ENCODE results near the gene PCDH10.
A peak's percentile ranks its signal among the peaks of the same experiment; 100 is the strongest.

Gene PCDH10

GRCh38 chr4:133149932-133150471 is 908 bp downstream of the PCDH10 start:
- DNase-seq = no peak

DNA sequence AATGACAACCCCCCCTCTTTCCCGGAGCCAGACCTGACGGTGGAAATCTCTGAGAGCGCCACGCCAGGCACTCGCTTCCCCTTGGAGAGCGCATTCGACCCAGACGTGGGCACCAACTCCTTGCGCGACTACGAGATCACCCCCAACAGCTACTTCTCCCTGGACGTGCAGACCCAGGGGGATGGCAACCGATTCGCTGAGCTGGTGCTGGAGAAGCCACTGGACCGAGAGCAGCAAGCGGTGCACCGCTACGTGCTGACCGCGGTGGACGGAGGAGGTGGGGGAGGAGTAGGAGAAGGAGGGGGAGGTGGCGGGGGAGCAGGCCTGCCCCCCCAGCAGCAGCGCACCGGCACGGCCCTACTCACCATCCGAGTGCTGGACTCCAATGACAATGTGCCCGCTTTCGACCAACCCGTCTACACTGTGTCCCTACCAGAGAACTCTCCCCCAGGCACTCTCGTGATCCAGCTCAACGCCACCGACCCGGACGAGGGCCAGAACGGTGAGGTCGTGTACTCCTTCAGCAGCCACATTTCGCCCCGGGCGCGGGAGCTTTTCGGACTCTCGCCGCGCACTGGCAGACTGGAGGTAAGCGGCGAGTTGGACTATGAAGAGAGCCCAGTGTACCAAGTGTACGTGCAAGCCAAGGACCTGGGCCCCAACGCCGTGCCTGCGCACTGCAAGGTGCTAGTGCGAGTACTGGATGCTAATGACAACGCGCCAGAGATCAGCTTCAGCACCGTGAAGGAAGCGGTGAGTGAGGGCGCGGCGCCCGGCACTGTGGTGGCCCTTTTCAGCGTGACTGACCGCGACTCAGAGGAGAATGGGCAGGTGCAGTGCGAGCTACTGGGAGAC is 1.6 kb downstream of the PCDH10 start:
- no peak for DNase-seq

DNA sequence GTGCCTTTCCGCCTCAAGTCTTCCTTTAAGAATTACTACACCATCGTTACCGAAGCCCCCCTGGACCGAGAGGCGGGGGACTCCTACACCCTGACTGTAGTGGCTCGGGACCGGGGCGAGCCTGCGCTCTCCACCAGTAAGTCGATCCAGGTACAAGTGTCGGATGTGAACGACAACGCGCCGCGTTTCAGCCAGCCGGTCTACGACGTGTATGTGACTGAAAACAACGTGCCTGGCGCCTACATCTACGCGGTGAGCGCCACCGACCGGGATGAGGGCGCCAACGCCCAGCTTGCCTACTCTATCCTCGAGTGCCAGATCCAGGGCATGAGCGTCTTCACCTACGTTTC is 2.2 kb downstream of the PCDH10 start:
- DNase-seq = no peak

DNA sequence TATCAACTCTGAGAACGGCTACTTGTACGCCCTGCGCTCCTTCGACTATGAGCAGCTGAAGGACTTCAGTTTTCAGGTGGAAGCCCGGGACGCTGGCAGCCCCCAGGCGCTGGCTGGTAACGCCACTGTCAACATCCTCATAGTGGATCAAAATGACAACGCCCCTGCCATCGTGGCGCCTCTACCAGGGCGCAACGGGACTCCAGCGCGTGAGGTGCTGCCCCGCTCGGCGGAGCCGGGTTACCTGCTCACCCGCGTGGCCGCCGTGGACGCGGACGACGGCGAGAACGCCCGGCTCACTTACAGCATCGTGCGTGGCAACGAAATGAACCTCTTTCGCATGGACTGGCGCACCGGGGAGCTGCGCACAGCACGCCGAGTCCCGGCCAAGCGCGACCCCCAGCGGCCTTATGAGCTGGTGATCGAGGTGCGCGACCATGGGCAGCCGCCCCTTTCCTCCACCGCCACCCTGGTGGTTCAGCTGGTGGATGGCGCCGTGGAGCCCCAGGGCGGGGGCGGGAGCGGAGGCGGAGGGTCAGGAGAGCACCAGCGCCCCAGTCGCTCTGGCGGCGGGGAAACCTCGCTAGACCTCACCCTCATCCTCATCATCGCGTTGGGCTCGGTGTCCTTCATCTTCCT is 2.7 kb downstream of the PCDH10 start:
- no peak for DNase-seq

GRCh38 chr4:133152330-133152821 is 3.3 kb downstream of the PCDH10 start:
- DNase-seq = no peak

GRCh38 chr4:133152831-133153481 is 3.9 kb downstream of the PCDH10 start:
- DNase-seq = no peak

DNA sequence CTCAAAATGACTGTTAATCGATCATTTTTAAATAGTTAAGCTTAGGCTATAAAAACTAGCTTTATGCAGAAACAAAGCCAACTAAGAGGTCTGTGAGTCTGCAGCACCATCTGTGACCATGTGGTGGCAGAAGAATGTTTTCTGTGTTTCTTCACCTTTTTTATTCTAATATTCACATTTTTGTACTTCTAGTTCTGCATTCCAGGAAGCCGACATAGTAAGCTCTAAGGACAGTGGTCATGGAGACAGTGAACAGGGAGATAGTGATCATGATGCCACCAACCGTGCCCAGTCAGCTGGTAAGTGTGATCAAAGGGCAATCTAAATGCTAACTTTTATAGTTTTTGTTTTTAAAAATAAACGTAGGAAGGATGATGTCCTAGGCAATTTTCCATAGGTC is 5.6 kb downstream of the PCDH10 start:
- DNase-seq = peak in 1 of 2 donors; percentile 12

DNA sequence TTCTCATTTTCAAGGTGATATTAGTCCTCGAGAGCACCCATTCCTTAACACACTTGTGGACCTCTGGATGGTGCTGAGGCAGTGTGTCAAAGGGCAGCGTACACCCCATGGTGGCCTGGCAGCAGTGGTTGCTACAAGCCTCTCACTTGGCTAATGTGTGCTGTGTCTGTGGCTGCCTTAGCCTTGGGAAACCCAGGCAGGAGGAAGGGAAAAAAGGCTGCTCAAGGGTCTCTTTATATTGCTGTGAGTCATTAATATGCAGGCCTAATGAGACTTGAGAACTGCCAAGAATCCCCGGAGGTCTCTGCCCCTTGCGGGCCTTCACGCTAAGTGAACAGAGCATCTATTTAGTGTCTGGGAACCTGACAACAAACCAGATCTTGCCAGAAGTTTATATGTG is 7.0 kb downstream of the PCDH10 start:
- no peak for DNase-seq

GRCh38 chr4:133156556-133156955 is 7.5 kb downstream of the PCDH10 start:
- DNase-seq = no peak

DNA sequence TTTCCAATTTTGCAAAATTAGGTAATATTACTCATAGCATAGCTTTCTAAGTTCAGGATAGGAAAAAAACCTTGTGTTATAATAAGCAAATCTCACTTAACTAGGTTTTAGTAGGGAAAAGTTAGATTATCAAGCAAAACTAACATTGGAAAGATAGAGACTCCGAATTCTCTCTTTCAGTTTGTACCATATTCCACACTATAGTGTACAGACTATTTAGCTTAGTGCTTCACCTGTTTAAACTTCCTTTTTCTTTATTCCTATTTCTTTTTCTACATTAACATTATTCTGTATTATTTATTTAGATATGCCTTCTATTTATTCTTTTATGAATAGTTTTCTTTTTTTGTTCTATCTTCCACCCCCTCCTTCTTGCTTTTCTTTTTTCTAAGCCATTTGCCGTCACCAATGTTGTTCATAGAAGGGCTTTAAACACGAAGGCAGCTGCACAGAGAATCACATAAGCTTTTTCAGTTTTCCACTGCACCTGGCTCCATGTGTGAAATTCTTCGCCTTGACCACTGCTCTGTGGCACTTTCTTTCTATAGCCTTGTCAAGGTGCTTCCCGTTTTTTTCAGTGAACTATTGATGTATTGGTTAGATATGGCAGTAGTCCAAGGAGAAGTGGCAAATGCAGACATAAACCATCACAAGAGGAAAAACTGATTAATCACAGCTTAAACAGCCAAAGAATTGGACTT is 8.5 kb downstream of the PCDH10 start:
- DNase-seq = no peak

- no peak for DNase-seq
These were observed 11.8 kb downstream of the PCDH10 start for GRCh38 chr4:133160853-133161252.

GRCh38 chr4:133161570-133162295 is 12.6 kb downstream of the PCDH10 start:
- DNase-seq = no peak

GRCh38 chr4:133162941-133163340 is 13.8 kb downstream of the PCDH10 start:
- DNase-seq = no peak

DNA sequence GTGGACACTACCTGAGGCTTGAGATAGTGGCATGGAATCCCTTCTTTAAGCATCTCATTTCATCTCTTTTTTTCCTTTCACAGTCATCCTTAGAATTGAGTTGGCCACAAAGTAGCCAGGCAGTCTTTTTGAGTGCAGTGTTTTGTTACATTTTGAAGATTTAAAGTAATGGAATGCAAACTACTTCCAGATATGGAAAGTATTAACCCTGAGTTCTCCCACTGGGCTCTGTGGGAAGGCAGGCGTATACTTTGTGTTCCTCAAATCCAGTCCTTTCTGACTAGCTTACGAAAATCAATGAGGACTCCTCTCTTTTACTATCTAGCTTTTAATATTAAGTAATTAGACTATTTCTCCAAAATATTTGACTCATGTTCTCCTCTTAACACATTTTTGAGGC is 29.9 kb downstream of the PCDH10 start:
- no peak for DNase-seq

DNA sequence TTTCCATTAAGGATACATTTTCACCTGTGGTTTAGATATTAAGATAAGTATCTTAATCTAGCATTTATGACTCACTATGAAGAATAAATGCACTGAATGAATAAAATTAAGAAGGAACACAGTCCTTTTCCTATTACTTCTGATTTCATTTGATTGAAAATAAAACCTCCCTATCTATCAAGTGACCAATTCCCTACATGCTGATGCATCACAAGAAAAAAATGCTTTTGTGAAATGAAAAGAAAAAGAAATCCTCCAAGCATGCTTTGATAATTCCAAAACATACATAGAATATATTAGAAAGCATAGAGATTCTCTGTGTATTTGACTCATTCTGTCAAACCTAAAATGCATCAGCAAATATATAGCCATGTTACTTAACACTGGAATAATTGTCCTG is 37.1 kb downstream of the PCDH10 start:
- DNase-seq = no peak

DNA sequence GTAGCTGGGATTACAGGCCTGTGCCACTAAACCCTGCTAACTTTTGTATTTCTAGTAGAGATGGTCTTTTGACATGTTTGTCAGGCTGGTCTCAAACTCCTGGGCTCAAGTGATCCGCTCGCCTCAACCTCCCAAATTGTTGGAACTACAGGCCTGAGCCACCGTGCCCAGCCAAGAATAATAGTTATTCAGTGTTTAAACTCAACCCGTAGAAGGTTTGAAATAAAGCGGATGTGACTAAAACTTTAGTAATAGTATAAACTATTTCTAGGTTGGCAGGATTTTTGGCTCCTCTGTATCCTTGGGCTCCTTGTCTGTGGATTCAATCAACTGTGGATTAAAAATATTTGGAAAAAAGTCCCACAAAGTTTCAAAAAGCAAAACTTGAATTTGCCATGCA is 37.8 kb downstream of the PCDH10 start:
- DNase-seq = no peak

- DNase-seq = no peak
These were observed 39.5 kb downstream of the PCDH10 start for GRCh38 chr4:133188433-133189146.

- no peak for DNase-seq
These were observed 40.0 kb downstream of the PCDH10 start for GRCh38 chr4:133189147-133189517.

- no peak for DNase-seq
These were observed 41.0 kb downstream of the PCDH10 start for GRCh38 chr4:133190098-133190497.

- no peak for DNase-seq
These were observed 59.7 kb downstream of the PCDH10 start for GRCh38 chr4:133208694-133209285.

- no peak for DNase-seq
These were observed 84.8 kb downstream of the PCDH10 start for GRCh38 chr4:133233922-133234321.

Measured in inflammatory macrophage (primary cell).